ENCODE measurements around the gene MYH9.
A peak's percentile ranks its signal among the peaks of the same experiment; 100 is the strongest.
"Not testable (repeated sequence)": the region's sequence is repeated elsewhere in the genome, so short reads cannot be mapped to it uniquely, and the experiment has no call there.

The MYH9 gene

DNA sequence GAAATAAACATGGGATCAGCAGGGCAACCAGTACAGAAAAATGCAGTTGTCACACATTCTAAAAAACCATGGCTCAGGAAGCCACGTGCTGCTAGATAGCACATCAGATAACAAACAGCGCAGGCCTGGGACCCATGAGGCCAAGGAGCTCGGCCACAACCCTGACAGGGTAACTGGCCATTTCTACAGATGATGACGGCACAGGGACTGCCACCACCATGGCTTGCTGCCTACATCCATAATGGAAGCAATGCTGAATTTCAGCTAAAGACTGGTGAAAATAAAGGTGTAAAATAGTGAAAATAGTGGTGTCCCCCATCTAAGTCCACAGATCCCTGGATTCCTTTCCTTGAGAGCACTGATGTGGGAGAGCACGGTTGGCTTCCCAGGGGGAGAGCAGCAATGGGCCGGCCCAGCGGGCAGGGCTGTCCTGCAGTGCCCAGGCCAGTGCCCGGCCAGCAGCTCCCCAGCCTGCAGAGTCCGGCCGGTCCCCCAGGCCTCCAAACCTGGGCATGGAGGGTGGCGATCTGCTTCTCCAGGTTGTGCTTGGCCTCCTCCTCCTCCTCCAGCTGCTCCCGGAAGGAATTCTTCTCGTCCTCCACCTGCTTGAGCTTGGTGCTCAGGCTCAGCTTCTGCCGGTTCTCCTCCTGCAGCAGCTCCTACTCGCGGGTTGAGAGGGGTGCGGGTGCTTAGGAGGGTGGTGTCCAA is 94.8 kb downstream of the MYH9 start:
- DNase-seq (ENCODE audit: low read depth in 2 of 2): no peak

DNA sequence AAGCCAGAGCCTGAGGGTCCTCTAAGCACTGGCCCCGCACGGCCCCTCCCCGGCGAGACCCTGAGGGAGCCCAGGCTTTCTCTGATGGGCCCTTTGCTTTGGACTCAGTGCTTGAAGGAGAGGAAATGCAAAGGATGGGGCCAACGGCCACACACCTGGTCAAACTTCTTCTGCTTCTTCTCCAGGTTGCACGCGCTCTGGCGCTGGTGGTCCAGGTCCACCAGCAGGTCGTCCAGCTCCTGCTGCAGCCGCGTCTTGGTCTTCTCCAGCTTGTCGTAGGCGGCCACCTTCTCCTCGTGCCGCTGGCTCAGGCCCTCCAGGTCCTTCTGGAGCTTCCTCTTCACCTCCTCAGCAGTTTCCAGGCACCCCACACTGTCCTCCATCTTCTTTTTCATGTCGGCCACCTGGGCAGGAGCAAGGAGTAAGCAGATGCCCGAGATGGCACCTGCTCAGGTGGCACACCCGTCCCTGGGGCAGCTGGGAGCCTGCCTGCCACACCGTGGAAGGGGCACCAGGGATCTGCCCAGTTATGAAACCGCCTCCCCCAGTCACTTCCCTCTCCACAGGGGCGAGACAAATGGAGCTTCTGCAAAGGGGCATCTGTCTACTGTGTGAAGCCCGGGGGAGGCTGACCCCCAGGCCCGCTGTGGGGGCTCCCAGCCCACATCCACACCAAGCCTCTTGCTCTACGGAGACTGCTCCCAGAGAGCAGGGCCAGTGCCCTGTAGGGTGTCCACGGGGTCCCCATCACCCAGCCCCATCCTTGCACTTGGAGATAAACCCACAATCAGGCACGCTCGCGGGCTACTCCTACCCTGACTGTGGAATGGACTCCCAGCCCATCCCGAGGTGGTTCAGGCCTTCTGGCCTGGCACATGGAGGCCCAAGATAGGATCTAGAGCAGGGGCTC is 95.7 kb downstream of the MYH9 start:
- DNase-seq (ENCODE audit: low read depth in 2 of 2): no peak

DNA sequence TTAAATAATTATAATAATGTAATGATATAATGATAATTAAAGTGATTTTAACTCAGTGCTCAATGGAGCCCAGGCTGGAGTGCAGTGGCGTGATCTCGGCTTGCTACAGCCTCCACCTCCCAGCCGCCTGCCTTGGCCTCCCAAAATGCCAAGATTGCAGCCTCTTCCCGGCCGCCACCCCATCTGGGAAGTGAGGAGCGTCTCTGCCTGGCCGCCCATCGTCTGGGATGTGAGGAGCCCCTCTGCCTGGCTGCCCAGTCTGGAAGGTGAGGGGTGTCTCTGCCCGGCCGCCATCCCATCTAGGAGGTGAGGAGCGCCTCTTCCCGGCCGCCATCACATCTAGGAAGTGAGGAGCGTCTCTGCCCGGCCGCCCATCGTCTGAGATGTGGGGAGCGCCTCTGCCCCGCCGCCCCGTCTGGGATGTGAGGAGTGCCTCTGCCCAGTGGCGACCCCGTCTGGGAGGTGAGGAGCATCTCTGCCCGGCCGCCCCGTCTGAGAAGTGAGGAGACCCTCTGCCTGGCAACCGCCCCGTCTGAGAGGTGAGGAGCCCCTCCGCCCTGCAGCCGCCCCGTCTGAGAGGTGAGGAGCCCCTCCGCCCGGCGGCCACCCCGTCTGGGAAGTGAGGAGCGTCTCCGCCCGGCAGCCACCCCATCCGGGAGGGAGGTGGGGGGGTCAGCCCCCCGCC is 97.2 kb downstream of the MYH9 start:
- not testable (repeated sequence) for DNase-seq (ENCODE audit: low read depth in 2 of 2)

DNA sequence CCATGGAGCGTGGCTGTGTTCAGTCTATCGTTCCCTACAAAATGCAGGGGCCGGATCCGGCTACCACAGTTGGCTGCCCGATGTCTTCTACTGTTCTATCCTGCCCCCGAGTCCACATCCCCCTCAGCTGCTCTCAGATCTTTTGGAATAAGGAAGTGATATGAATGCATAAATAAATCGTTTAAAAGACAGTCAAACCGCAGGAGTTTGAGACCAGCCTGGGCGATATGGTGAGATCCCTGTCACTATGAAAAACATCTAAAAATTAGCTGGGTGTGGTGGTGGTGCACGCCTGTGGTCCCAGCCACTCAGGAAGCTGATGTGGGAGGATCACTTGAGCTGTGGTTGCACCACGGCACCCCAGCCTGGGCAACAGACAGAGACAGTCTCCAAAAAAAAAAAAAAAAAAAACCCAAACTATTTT is 97.8 kb downstream of the MYH9 start:
- not testable (repeated sequence) for DNase-seq (ENCODE audit: low read depth in 2 of 2)

DNA sequence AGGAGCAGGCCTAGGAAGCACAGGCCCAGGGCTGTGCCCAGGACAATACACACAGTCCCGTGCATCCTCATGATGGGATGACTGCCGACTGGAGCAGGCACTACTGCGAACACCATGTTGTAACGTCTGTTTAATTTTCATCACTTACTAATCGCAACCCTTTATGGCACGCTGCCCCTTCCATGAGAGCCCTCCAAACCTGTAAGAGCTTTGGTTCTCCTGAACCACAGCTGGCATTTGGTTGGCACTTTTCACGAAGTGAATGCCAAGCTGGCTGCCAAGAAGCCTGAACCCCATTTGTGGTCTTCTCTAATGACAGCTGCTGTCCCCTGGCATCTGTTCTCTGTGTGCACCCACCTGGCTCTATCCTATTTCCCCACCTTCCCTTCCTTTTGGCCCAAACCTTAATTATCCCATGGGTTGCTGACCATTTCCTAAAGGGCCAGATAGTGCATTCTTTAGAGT is 98.3 kb downstream of the MYH9 start:
- no peak for DNase-seq (ENCODE audit: low read depth in 2 of 2)

DNA sequence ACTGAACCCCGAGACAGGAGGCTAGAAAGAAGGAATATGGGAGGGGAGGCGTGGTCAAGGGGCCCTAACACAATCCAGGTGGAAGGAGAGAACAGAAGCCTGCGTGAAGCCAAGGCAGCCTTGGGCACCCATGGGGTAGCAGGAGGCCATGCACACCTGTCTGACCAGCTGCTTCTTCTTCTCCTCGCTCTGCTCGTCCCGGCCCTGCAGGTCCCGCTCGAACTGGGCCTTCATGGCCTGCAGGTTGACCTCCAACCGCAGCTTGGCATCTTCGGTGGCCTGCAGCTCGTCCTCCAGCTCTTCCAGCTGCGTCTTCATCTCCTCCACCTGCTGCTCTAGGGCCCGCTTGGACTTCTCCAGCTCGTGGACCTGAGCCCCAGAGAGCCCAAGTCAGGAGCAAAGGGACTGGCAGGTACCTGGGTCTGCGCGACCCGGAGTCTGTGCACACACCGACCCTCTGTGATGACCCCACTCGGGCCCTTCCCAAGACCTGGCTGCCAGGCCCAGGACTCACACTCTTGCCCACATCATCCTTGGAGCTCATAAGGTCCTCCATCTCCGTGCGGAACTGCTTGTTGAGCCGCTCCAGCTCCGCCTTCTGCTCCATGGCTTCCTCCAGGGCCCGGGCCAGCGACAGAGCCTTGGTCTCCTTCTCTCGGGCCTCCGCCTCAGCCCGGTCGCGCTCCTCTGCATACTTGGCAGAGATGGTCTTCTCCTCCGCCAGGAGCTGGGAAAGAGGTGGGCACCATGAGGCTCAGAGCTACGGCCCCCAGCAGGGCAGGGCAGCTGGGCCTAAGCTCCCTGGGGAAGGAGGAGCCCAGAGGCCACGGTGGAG is 99.0 kb downstream of the MYH9 start:
- no peak for DNase-seq (ENCODE audit: low read depth in 2 of 2)

DNA sequence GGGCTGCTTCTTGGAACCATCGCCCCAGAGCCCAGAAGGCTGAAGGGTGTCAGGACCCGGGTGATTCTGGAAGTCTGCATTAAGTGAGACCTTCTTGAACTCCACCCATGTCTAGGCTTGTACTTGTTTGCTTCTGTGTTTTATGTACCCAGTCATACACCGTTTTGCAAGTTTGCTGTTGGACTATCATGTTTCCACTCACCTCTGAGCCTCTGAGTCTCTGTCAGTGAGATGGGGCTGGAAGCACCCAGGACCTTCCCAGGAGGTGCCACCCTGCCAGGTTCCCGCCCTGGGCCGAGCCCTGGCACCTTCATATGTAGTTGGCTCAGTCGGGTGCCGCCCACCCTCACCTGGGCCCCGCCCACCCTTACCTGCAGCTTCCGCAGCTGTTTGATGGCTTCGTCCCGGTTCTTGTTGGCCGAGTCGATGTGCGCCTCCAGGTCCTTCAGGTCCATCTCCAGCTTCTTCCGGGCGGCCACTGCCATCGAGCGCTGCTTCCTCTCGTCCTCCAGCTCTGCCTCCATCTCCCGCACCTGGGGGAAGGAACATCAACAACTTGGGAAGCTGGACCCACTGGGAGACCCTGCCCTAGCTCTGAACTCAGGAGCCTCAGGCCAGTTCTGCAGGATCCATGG is 99.8 kb downstream of the MYH9 start:
- no peak for DNase-seq (ENCODE audit: low read depth in 2 of 2)

DNA sequence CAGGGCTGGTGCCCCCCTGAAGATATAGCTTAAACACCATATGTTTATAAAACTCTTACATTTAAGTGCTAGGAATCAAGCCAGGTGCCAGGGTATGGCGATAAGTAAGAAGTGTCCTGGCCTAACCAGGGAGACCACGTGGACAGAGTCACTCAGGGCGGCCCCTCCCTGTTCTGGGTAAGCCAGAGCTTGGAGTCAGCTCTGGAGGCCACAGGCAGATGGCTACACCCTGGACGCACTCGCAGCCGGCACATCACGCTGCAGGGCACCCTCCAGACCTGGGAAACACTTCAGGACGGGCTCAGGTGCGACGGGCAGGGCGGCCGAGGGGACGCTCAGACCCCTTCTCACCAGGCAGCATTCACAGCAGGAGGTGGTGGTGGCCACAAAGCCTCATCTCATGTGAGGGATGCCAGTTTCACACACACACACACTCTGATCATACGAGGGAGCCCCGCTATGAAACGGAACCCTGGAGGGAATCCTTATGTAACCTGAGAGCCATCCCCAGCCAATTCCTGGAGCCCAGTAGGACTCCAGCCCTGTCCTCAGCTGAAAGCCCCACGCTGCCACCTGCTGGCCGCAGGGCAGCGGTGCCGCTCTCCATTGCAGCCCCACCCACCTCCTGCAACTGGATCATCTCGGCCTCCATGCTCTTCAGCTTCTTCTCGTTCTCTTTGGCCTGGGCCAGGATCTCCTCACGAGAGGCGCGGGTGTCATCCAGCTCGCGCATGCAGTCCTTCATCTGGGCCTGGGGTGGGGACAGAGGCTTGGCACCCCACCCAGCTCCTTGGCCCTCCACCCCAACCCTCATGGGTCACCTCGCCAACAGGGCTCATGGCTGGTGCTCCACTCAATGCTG is 101.4 kb downstream of the MYH9 start:
- peak; percentile 50 to 68 for DNase-seq (ENCODE audit: low read depth in 2 of 2)

DNA sequence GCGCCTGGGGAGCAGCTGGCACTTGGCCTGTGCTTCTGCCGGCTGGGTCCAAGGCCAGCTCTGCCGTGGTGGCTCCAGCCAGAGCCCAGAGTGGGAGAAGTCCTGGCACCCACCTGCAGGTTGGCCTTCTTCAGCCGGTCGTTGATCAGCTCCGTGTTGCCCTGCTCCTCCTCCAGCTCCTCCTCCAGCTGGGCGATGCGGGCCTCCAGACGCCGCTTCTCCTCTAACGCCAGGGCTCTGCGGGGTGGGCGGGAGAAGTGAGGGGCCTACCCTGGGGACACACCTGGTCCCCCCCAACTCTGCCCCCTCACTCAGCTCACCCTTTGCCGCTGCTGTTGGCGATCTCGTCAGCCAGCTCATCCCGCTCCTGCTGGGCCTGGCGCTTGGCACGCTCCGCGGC is 102.2 kb downstream of the MYH9 start:
- DNase-seq (ENCODE audit: low read depth in 2 of 2): no peak

DNA sequence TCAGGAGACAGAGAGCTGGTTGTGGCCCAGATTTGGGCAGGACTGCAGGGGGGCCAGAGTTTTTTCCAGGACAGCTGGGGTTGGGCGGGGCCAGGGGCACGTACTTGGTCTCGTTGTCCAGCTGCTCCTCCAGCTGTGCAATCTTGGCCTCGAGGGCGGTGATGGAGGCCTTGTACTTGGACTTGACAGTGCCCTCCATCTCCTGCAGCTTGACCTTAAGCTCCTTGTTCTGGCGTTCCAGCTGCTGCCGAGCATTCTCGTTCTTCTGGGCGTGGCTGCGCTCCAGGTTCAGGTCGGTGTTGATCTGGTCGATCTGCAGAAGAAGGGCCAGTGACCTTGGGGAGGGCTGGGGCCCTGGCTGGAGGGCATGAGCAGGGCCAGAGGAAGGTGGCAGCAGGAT is 102.8 kb downstream of the MYH9 start:
- DNase-seq (ENCODE audit: low read depth in 2 of 2): no peak

DNA sequence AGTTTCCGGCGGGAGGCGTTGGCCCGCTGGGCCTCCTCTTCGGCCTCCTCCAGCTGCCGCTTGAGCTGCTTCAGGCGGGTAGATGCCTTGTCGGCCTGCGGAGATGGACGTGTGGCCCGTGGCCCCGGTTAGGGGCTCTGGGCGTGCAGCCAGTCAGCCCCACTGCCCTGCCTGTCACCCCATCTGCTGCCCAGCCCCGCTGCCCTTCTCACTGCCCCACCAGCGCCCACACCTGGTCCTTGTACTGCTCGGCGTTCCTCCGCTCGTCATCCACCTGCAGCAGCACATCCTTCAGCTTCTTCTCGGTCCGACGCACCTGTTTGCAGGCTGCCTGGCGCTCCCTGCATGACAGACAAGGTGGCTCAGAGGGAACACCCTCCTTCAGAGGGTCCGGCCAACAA is 103.6 kb downstream of the MYH9 start:
- DNase-seq (ENCODE audit: low read depth in 2 of 2): no peak

DNA sequence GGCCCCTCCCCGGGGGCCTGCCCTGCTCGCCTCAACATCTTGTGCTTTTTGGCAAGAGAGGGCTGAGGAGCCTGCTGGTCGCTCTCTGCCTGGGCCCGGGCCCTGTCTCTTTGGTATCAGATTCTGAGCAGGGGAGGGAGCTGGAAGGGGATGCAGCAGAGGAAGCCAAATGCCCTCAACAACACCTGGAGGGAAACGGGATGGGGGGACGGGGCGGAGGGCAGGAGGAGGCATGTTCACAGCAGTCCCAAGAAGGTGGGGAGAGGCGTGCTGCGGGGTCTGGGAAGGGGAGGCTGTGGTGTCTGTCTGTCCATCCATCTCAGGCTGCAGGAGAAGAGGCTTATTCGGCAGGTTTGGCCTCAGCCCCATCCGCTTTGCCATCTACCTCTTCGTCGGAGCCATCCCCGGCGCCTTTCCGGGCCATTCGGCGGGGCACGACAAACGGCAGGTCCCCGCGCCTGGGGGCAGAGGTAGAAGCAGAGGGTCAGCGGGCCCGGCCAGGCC is 105.4 kb downstream of the MYH9 start:
- DNase-seq (ENCODE audit: low read depth in 2 of 2): no peak

DNA sequence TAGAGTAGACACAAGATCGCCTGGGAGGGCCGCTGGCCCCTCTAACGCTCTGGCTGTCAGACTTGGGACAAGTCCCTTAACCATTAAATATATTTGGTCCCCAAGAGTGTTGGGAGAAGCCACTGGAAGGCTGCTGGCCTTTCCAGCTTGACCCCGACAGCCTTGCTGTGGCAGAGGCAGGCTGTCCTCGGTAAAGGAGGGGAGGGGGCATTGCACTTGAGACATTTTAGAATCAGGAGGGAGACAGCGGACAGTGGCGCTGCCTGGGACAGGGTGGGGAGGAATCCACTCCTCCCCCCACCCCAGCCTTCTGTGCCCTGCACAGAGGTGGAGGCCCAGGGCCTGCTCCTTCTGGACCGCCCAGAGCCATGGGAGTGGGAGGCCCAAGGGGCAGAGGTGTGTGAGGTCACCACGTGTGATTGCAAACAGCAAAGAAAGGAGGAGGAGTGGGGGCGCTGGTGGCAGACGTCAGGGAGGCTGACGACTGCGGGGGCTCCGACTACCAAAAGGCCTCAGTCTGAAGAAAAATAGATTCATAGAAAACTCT is 105.9 kb downstream of the MYH9 start:
- no peak for DNase-seq (ENCODE audit: low read depth in 2 of 2)

DNA sequence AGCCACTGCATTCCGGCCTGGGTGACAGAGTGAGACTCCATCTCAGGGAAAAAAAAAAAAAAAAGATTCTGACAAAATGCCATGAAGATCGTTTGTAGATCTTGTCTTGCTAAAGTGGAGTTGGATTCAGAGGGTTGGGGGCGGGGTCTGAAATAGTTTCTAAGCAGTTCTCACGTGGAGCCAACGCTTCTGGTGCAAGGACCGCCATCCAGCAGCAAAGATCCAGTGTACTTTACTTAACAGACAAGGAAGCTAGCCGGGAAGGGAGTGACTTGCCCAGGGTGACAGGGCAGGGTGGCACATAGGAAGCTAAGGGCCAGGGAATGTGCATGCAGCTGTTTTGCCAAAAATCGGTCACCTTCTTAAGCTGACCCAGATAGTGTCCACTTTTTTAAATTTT is 107.4 kb downstream of the MYH9 start:
- no peak for DNase-seq (ENCODE audit: low read depth in 2 of 2)

DNA sequence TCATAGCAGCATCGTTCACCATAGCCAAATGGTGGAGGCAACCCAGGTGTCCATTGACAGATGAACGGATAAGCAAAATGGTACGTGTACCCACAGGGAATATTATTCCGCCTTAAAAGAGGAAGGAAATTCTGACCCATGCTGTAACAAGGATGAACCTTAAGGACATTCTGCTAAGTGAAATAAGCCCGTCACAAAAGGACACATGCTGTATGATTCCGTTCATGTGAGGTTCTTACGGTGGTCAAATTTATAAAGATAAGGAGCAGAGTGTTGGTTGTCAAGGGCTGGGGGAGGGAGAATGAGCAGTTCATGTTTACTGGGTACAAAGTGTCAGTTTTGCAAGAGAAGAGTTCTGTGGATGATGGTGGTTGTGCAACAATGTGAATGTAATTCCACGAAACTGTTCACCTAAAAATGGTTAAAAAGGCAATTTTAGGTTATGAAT is 108.5 kb downstream of the MYH9 start:
- no peak for DNase-seq (ENCODE audit: low read depth in 2 of 2)

DNA sequence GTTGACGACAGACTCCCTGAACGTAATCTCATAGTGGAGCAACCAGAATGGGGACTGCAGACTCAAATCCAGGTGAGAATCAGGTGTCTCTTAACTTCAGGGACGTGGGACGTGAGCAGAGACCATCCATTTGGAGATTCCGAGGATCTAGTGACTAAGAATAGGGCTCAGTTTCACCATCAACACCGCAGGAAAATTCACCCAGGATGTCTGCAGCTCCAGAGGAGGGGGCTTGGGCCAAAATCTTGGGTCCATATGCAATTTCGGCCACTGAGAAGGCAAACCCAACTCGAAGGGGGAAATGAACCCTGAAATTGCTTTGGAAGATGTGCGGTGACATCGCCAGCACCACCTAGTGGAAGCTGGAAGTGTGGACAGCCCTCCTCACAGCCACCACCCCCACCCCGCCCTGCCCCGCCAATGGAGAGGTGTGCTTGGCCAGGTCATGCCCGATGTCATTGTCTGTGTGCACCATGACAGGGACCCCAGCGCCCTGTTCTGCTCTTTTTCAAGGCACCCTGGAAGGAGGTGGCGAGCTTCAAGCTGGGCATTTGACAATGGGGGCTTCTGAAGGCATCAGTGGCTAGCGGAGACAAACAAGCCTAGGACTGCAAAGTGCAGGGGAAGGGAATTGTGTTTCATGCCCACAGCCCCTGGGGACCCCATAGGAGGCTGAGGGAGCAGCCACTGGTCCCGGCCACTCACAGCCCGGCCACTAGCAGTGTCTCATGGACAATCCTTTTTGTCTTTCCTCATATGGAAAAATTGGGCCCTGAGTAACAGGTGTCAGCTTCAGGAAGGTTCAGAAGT is 110.1 kb downstream of the MYH9 start:
- peak; percentile 47 to 54 for DNase-seq (ENCODE audit: low read depth in 2 of 2)

DNA sequence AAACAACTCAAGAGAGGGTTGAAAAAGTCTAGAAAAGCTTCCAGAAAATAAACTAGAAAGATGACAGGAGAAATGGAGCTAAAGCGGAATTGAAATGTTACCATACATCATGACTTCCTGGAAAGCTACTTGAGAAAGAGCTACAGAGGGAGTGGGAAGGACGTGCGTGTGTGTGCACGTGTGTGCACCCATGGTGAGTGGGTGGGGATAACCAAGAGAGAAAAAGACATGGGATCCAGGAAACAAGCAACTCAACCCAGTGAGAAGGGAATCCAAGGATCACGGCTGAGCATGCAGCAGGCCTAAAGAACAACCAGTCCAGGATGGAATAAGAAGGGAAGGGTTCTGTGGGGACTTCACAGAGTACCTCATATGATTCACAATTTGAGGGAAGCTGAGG is 113.2 kb downstream of the MYH9 start:
- no peak for DNase-seq (ENCODE audit: low read depth in 2 of 2)

DNA sequence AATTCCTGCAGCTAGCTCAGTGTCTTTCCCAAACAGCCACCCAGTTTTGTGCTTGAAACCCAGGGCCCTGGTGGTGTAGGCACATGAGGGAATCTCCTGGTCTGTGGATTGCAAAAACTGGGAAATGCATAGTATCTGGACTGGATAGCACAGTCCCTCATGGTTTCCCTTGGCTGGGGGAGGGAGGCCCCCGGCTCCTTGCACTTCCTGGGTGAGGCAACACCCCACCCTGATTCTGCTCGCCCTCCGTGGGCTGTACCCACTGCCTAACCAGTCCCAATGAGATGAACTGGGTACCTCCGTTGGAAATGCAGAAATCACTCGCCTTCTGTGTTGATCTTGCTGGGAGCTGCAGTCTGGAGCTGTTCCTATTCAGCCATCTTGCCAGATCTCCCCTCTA is 115.8 kb downstream of the MYH9 start:
- not testable (repeated sequence) for DNase-seq (ENCODE audit: low read depth in 2 of 2)

DNA sequence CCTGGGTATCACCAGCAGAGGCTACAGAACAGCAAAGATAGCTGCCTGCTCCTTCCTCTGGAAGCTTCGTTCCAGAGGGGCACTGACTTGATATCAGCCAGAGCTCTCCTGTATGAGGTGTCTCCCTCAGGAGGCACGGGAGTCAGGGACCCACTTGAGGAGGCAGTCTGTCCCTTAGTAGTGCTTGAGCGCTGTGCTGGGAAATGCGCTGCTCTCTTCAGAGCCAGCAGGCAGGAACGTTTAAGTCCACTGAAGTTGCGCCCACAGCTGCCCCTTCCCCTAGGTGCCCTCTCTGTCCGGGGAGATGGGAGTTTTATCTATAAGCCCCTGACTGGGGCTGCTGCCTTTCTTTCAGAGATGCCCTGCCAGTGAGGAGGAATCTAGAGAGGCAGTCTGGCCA is 116.5 kb downstream of the MYH9 start:
- not testable (repeated sequence) for DNase-seq (ENCODE audit: low read depth in 2 of 2)
